SH-SY5Y (cell line): ENCODE results near the gene SLPI.

Experiments used
- GATA2 ChIP-seq: IDR thresholded peaks from 2 replicates; pipeline ENCODE4 v1.6.1; 2011; ENCODE audit warnings: mild to moderate bottlenecking, low read depth, low read length
- GATA3 ChIP-seq: IDR thresholded peaks from 2 replicates; pipeline ENCODE4 v1.6.1; 2011; ENCODE audit warnings: low read depth, mild to moderate bottlenecking, low read length, moderate library complexity

Gene SLPI

GRCh38 chr20:45289942-45290676 lies 35.7 kb upstream of the SLPI start:
- TF ChIP-seq GATA3 (no peak), GATA2 (no peak)

GRCh38 chr20:45288860-45289259 lies 34.5 kb upstream of the SLPI start:
- TF ChIP-seq GATA3 (no peak), GATA2 (no peak)

- TF ChIP-seq GATA3 (no peak), GATA2 (no peak)
Measured at GRCh38 chr20:45288376-45288775, 34.0 kb upstream of the SLPI start.

- TF ChIP-seq GATA3 = no peak
- TF ChIP-seq GATA2 = no peak
Measured at GRCh38 chr20:45283551-45284057, 29.2 kb upstream of the SLPI start.

- TF ChIP-seq GATA2 = no peak
Measured at GRCh38 chr20:45282700-45283550, 28.6 kb upstream of the SLPI start.

GRCh38 chr20:45279992-45280391 lies 25.6 kb upstream of the SLPI start:
- TF ChIP-seq GATA3 (no peak), GATA2 (no peak)

GRCh38 chr20:45275338-45275737 lies 21.0 kb upstream of the SLPI start:
- TF ChIP-seq GATA2 (no peak), GATA3 (no peak)

- no peak for TF ChIP-seq GATA3
- no peak for TF ChIP-seq GATA2
Measured at GRCh38 chr20:45269754-45270270, 15.4 kb upstream of the SLPI start.

GRCh38 chr20:45269056-45269455 lies 14.7 kb upstream of the SLPI start:
- TF ChIP-seq GATA2 (no peak), GATA3 (no peak)

- TF ChIP-seq GATA2 = no peak
- TF ChIP-seq GATA3 = no peak
Measured at GRCh38 chr20:45268531-45268930, 14.2 kb upstream of the SLPI start.

GRCh38 chr20:45266977-45267376 lies 12.6 kb upstream of the SLPI start:
- TF ChIP-seq GATA3 = no peak
- no peak for TF ChIP-seq GATA2

- TF ChIP-seq GATA2 (no peak), GATA3 (no peak)
Measured at GRCh38 chr20:45263556-45264266, 9.3 kb upstream of the SLPI start.

GRCh38 chr20:45258664-45259063 lies 4.3 kb upstream of the SLPI start:
- TF ChIP-seq GATA2 = no peak
- TF ChIP-seq GATA3 = no peak

GRCh38 chr20:45258259-45258658 lies 3.9 kb upstream of the SLPI start:
- TF ChIP-seq GATA2 = no peak
